MM.1S (cell line): Measurements from ENCODE around the gene ZBTB7B.

ENCODE experiments used
- EZH2 ChIP-seq: fragments of 300-600 bp; sonication (generic); optimal IDR thresholded peaks from 2 replicates; pipeline ENCODE3; 2017; ENCODE audit warnings: low read depth, mild to moderate bottlenecking, antibody characterized with exemption, low read length, mixed read lengths
- EZH2phosphoT487 ChIP-seq: fragments of 300-600 bp; sonication (generic); IDR thresholded peaks from 2 replicates; pipeline ENCODE4 v1.6.1; 2018; ENCODE audit warnings: antibody characterized with exemption, low read length
- TF ChIP-seq, protein P1 (sequence below): fragments of 300-600 bp; sonication (generic); IDR thresholded peaks from 2 replicates; pipeline ENCODE4 v1.5.1; 2016; ENCODE audit warnings: antibody characterized with exemption, low read length, mixed read lengths

DNA sequence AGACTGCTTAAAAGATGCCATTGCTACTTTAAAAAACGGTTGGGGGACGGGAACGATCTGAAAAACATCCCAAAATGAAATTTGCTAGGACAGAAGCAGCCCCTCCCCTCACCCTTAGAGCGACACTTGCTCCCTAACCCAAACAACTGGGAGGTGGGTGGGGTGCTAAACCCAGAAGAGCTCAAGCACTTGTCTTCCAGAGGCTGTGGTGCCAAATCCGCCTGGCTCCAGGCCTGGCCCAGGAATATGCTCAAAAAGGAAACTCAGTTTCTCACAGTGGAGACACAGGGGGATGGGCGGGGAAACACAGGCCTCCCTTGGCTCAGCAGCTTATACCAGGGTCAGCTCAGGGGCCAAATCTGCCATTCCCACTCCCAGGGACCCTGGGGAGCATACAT lies 46.1 kb upstream of the ZBTB7B start:
- TF ChIP-seq, protein P1, sequence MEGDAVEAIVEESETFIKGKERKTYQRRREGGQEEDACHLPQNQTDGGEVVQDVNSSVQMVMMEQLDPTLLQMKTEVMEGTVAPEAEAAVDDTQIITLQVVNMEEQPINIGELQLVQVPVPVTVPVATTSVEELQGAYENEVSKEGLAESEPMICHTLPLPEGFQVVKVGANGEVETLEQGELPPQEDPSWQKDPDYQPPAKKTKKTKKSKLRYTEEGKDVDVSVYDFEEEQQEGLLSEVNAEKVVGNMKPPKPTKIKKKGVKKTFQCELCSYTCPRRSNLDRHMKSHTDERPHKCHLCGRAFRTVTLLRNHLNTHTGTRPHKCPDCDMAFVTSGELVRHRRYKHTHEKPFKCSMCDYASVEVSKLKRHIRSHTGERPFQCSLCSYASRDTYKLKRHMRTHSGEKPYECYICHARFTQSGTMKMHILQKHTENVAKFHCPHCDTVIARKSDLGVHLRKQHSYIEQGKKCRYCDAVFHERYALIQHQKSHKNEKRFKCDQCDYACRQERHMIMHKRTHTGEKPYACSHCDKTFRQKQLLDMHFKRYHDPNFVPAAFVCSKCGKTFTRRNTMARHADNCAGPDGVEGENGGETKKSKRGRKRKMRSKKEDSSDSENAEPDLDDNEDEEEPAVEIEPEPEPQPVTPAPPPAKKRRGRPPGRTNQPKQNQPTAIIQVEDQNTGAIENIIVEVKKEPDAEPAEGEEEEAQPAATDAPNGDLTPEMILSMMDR, result no peak
- TF ChIP-seq EZH2phosphoT487 (no peak), EZH2 (no peak)
